ENCODE measurements around the gene IFNL2.

GRCh38 chr19:39277598-39277997 lies 9.4 kb downstream of the IFNL2 start:
- no peak for TF ChIP-seq EP300 (IDR thresholded peaks at IDR 0.05)
- TF ChIP-seq CTCF (IDR thresholded peaks at IDR 0.05) = no peak
- no peak for TF ChIP-seq POLR2A (IDR thresholded peaks at IDR 0.05)
